GM10248 (cell line): ENCODE results near the gene PRKG1.

Experiments used
- CTCF ChIA-PET: fragments of 300-600 bp; sonication (Branson Sonifier 250); formaldehyde crosslinking; extraction: SDS; loops from one replicate; lab custom pipeline; 2021; ENCODE audit warnings: antibody characterized with exemption; lab: Yijun Ruan, JAX
- POLR2A ChIA-PET: fragments of 350-650 bp; sonication (Branson Sonifier 250); formaldehyde crosslinking; extraction: SDS; loops from one replicate; lab custom pipeline; 2020; ENCODE audit warnings: antibody characterized with exemption; lab: Yijun Ruan, JAX
- DNase-seq: peaks from one replicate; pipeline ENCODE4 v3.0.0; 2012; ENCODE audit errors: extremely low spot score
- CTCF ChIP-seq: IDR thresholded peaks from 2 replicates; pipeline ENCODE4 v1.5.1; 2012; ENCODE audit warnings: mild to moderate bottlenecking, low read depth; ENCODE audit errors: extremely low read depth, missing control alignments, control extremely low read depth

The PRKG1 gene

GRCh38 chr10:51129946-51130544 lies 55.8 kb downstream of the PRKG1 start:
- ChIA-PET CTCF (interaction anchor here (0.9 kb wide), 1 partner anchor 23 kb away, joined by 3 read pairs; no protein-coding TSS in a partner anchor), POLR2A (no interaction called here)
- TF ChIP-seq CTCF, result no peak
- DNase-seq, result no peak

GRCh38 chr10:51137756-51138529 lies 63.7 kb downstream of the PRKG1 start:
- TF ChIP-seq CTCF, result no peak
- DNase-seq, result no peak
- ChIA-PET CTCF (interaction anchor here (1.4 kb wide), 2 partner anchors 9 to 24 kb away, joined by 4 to 5 read pairs; no protein-coding TSS in a partner anchor), POLR2A (no interaction called here)

- ChIA-PET CTCF (interaction anchor here (2.1 kb wide), 1 partner anchor 9 kb away, joined by 5 read pairs; no protein-coding TSS in a partner anchor), POLR2A (no interaction called here)
- no peak for TF ChIP-seq CTCF
Observed at GRCh38 chr10:51139176-51139575, 64.9 kb downstream of the PRKG1 start.

GRCh38 chr10:51141010-51141409 lies 66.7 kb downstream of the PRKG1 start:
- no peak for TF ChIP-seq CTCF
- ChIA-PET POLR2A (no interaction called here), CTCF (no interaction called here)
- no peak for DNase-seq

More at GRCh38 chr10:51139176-51139575, 64.9 kb downstream of the PRKG1 start:
- DNase-seq, result no peak

GRCh38 chr10:51144161-51144781 lies 70.0 kb downstream of the PRKG1 start:
- DNase-seq, result no peak
- no peak for TF ChIP-seq CTCF
- POLR2A ChIA-PET, result no interaction called here
- CTCF ChIA-PET, result interaction anchor here (1.8 kb wide), 1 partner anchor 9 kb away, joined by 5 read pairs; no protein-coding TSS in a partner anchor

GRCh38 chr10:51145375-51145774 lies 71.1 kb downstream of the PRKG1 start:
- POLR2A ChIA-PET, result no interaction called here
- DNase-seq, result no peak
- CTCF ChIA-PET, result interaction anchor here (1.8 kb wide), 1 partner anchor 8 kb away, joined by 5 read pairs; no protein-coding TSS in a partner anchor
- TF ChIP-seq CTCF, result no peak
